A673 (cell line): ENCODE results near the gene UBALD2. TPM values are rescaled to one million over a fixed set of nuclear protein-coding genes. Genes with fewer than 3 reads are reported as not detected.
"Not testable (repeated sequence)": the region's sequence is repeated elsewhere in the genome, so short reads cannot be mapped to it uniquely, and the experiment has no call there.

Source experiments
- BruUV-seq: library from RNA; stranded (reverse); fragments of 400-500 nt; replicated peaks from 2 replicates; lab custom pipeline; 2021; lab: Mats Ljungman, UMichigan
- CTCF ChIA-PET: fragments of 300-600 bp; sonication (Branson Sonifier 250); formaldehyde crosslinking; loops from one replicate; lab custom pipeline; 2022; ENCODE audit warnings: antibody characterized with exemption; lab: Charles Lee
- POLR2A ChIA-PET: fragments of 300-600 bp; sonication (Branson Sonifier 250); formaldehyde crosslinking; loops from one replicate; lab custom pipeline; 2022; ENCODE audit warnings: antibody characterized with exemption; ENCODE audit not compliant: low non-redundant PET; lab: Charles Lee
- DNase-seq: peaks from one replicate; pipeline ENCODE4 v3.0.0-alpha.2; 2015; ENCODE audit warnings: low spot score
- H3K27ac ChIP-seq: fragments of 200-600 bp; sonication (generic); 2 replicates; pipeline ENCODE4 v1.5.1; 2016; ENCODE audit warnings: mixed run types, low read depth, mild to moderate bottlenecking, mixed read lengths, antibody characterized with exemption, low read length; ENCODE audit not compliant: poor library complexity, severe bottlenecking
- H3K27me3 ChIP-seq: fragments of 200-600 bp; sonication (generic); replicated peaks from 2 replicates; pipeline ENCODE4 v1.6.1; 2017; ENCODE audit warnings: mixed run types, low read depth, mild to moderate bottlenecking, mixed read lengths, antibody characterized with exemption, low read length; ENCODE audit not compliant: insufficient read depth, poor library complexity
- H3K36me3 ChIP-seq: fragments of 200-600 bp; sonication (generic); 2 replicates; pipeline ENCODE4 v1.6.1; 2016; ENCODE audit warnings: mixed run types, mild to moderate bottlenecking, mixed read lengths, antibody characterized with exemption, low read length; ENCODE audit not compliant: insufficient read depth, poor library complexity, severe bottlenecking
- H3K4me1 ChIP-seq: fragments of 200-600 bp; sonication (generic); 2 replicates; pipeline ENCODE4 v1.6.1; 2017; ENCODE audit warnings: mixed run types, mild to moderate bottlenecking, mixed read lengths, antibody characterized with exemption, low read length; ENCODE audit not compliant: insufficient read depth, poor library complexity, severe bottlenecking
- H3K4me3 ChIP-seq: fragments of 200-600 bp; sonication (generic); 2 replicates; pipeline ENCODE4 v1.5.1; 2016; ENCODE audit warnings: low read depth, mixed run types, mild to moderate bottlenecking, mixed read lengths, low read length; ENCODE audit not compliant: poor library complexity, severe bottlenecking
- H3K9me3 ChIP-seq: fragments of 200-600 bp; sonication (generic); 2 replicates; pipeline ENCODE4 v1.6.1; 2016; ENCODE audit warnings: mixed run types, low read depth, mild to moderate bottlenecking, mixed read lengths, antibody characterized with exemption, low read length; ENCODE audit not compliant: poor library complexity, severe bottlenecking
- EZH2 ChIP-seq: fragments of 200-600 bp; sonication (generic); IDR thresholded peaks from 2 replicates; pipeline ENCODE4 v1.6.1; 2017; ENCODE audit warnings: borderline replicate concordance, low read depth, mild to moderate bottlenecking, mixed read lengths, antibody characterized with exemption, low read length; ENCODE audit not compliant: poor library complexity, severe bottlenecking
- intact Hi-C: fragments of 100-400 bp; cut with micrococcal nuclease; formaldehyde crosslinking; loops from one replicate; pipeline ENCODE4 v1.10.0; 2022; ENCODE audit not compliant: unreplicated experiment
- total RNA-seq: library from RNA; stranded (reverse); gene quantifications from 2 replicates; pipeline ENCODE4 v1.2.3, GENCODE V29; 2021
- TF ChIP-seq, protein P1 (sequence below): fragments of 300-800, 200-600 bp; sonication (generic); conservative IDR thresholded peaks from 2 replicates; pipeline ENCODE4 v1.5.1; 2017; ENCODE audit warnings: low read depth, mild to moderate bottlenecking, antibody characterized with exemption, low read length, moderate library complexity, mixed read lengths

UBALD2 gene
- total RNA-seq, 1 experiment from 2014 or later: 46.5 TPM

DNA sequence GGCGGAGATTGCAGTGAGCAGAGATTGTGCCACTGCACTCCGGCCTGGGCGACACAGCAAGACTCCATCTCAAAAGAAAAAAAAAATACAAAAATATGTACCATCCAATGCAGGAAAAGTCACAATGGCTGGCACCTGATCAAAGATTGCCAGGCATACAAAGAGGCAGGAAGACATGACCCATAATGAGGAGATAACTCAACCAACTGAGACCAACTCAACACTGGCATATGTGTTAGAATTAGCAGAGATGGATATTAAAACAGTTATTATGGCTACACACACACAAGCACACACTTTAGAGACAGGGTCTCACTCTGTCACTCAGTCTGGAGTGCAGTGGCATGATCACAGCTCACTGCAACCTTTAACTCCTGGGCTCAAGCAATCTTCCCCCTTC is 32.3 kb downstream of the UBALD2 start:
- ChIA-PET POLR2A (interaction anchor here (0.7 kb wide), 1 partner anchor 1336 kb away, joined by 7 read pairs; no protein-coding TSS in a partner anchor), CTCF (no interaction called here)
- Histone ChIP-seq H3K9me3 (no peaks in the 10 kb centered on the region), H3K27me3 (no peaks in the 10 kb centered on the region), H3K27ac (no peak overlapping the region), H3K36me3 (no peaks in the 10 kb centered on the region), H3K4me3 (no peak overlapping the region), H3K4me1 (no peaks in the 10 kb centered on the region)
- BruUV-seq: no TSS peak
- TF ChIP-seq, protein P1, sequence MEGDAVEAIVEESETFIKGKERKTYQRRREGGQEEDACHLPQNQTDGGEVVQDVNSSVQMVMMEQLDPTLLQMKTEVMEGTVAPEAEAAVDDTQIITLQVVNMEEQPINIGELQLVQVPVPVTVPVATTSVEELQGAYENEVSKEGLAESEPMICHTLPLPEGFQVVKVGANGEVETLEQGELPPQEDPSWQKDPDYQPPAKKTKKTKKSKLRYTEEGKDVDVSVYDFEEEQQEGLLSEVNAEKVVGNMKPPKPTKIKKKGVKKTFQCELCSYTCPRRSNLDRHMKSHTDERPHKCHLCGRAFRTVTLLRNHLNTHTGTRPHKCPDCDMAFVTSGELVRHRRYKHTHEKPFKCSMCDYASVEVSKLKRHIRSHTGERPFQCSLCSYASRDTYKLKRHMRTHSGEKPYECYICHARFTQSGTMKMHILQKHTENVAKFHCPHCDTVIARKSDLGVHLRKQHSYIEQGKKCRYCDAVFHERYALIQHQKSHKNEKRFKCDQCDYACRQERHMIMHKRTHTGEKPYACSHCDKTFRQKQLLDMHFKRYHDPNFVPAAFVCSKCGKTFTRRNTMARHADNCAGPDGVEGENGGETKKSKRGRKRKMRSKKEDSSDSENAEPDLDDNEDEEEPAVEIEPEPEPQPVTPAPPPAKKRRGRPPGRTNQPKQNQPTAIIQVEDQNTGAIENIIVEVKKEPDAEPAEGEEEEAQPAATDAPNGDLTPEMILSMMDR: no peak
- TF ChIP-seq EZH2: no peak
- DNase-seq: no peak
- intact Hi-C loops: no loop called here

- CTCF ChIA-PET: interaction anchor here (0.6 to 1.4 kb wide), 3 partner anchors 9 to 480 kb away, joined by 4 to 10 read pairs (median 9); no protein-coding TSS in a partner anchor
- intact Hi-C loops: loop anchor here (5.0 kb wide), 2 partner anchors 83 to 198 kb away; partner anchors contain the start of gene RHBDF2
- no TSS peak for BruUV-seq
These were observed 39.3 kb downstream of the UBALD2 start for GRCh38 chr17:76304226-76305134.

GRCh38 chr17:76305135-76305454 is 39.9 kb downstream of the UBALD2 start:
- DNase-seq: not testable (repeated sequence)

More at GRCh38 chr17:76304226-76305134, 39.3 kb downstream of the UBALD2 start:
- H3K4me3 ChIP-seq: no peak overlapping the region
- H3K4me1 ChIP-seq: no peaks in the 10 kb centered on the region
- no peak overlapping the region for H3K27ac ChIP-seq
- no peaks in the 10 kb centered on the region for H3K27me3 ChIP-seq
- DNase-seq: no peak
- no peaks in the 10 kb centered on the region for H3K36me3 ChIP-seq
- TF ChIP-seq, protein P1: no peak
- TF ChIP-seq EZH2: no peak
- POLR2A ChIA-PET: no interaction called here
- no peaks in the 10 kb centered on the region for H3K9me3 ChIP-seq

More at GRCh38 chr17:76305135-76305454, 39.9 kb downstream of the UBALD2 start:
- POLR2A ChIA-PET, intact Hi-C loops, H3K36me3 ChIP-seq, BruUV-seq, H3K27ac ChIP-seq, H3K4me3 ChIP-seq, H3K4me1 ChIP-seq, H3K27me3 ChIP-seq, H3K9me3 ChIP-seq: not testable (repeated sequence)
- CTCF ChIA-PET: interaction anchor here (0.6 kb wide), 1 partner anchor 480 kb away, joined by 10 read pairs; no protein-coding TSS in a partner anchor
